ENCODE measurements around the gene CKAP2L. TPM values are rescaled to one million over a fixed set of nuclear protein-coding genes. Genes with fewer than 3 reads are reported as not detected.

The CKAP2L gene
- total RNA-seq, 4 donors from 2014 or later, result 1.7 to 9.1 (median 3.2) TPM

GRCh38 chr2:112714331-112714730, 50.1 kb downstream of the CKAP2L start:
- Histone ChIP-seq H3K4me3 (no peak overlapping the region), H3K27me3 (peaks cover 13% of the 10 kb centered on the region), H3K9me3 (no peaks in the 10 kb centered on the region), H3K4me1 (no peaks in the 10 kb centered on the region), H3K36me3 (no peaks in the 10 kb centered on the region), H3K27ac (no peak overlapping the region)
- no peak for DNase-seq (ENCODE audit: low spot score in 2 of 2)
- 77% methylated on average over 4 of the region's 4 CpGs for WGBS
- TF ChIP-seq POLR2AphosphoS5 (IDR thresholded peaks at IDR 0.05) (no peak), CTCF (IDR thresholded peaks at IDR 0.05) (no peak), POLR2A (IDR thresholded peaks at IDR 0.05) (no peak), EP300 (IDR thresholded peaks at IDR 0.05) (no peak)

- DNase-seq (ENCODE audit: low spot score in 2 of 2), result no peak
- no peak overlapping the region for H3K27ac ChIP-seq
- no peak for TF ChIP-seq CTCF (IDR thresholded peaks at IDR 0.05)
- no peak for TF ChIP-seq POLR2AphosphoS5 (IDR thresholded peaks at IDR 0.05)
- no peak for TF ChIP-seq EP300 (IDR thresholded peaks at IDR 0.05)
- TF ChIP-seq POLR2A (IDR thresholded peaks at IDR 0.05), result no peak
- H3K36me3 ChIP-seq, result no peaks in the 10 kb centered on the region
- no peaks in the 10 kb centered on the region for H3K4me1 ChIP-seq
- WGBS, result 95% methylated on average over 7 of the region's 7 CpGs
- no peak overlapping the region for H3K4me3 ChIP-seq
- no peaks in the 10 kb centered on the region for H3K9me3 ChIP-seq
- H3K27me3 ChIP-seq, result peaks cover 13% of the 10 kb centered on the region
Measured at GRCh38 chr2:112713926-112714325, 50.5 kb downstream of the CKAP2L start.

- no peak for DNase-seq (ENCODE audit: low spot score in 2 of 2)
- TF ChIP-seq POLR2AphosphoS5 (IDR thresholded peaks at IDR 0.05) (no peak), EP300 (IDR thresholded peaks at IDR 0.05) (no peak), POLR2A (IDR thresholded peaks at IDR 0.05) (no peak), CTCF (IDR thresholded peaks at IDR 0.05) (no peak)
- no peaks in the 10 kb centered on the region for H3K4me1 ChIP-seq
- no peak overlapping the region for H3K27ac ChIP-seq
- H3K27me3 ChIP-seq, result peaks cover 13% of the 10 kb centered on the region
- H3K9me3 ChIP-seq, result no peaks in the 10 kb centered on the region
- H3K36me3 ChIP-seq, result no peaks in the 10 kb centered on the region
- 86% methylated on average over 6 of the region's 7 CpGs for WGBS
- no peak overlapping the region for H3K4me3 ChIP-seq
Measured at GRCh38 chr2:112713585-112713925, 50.9 kb downstream of the CKAP2L start.

GRCh38 chr2:112712903-112713584, 51.4 kb downstream of the CKAP2L start:
- no peaks in the 10 kb centered on the region for H3K4me1 ChIP-seq
- no peaks in the 10 kb centered on the region for H3K9me3 ChIP-seq
- H3K4me3 ChIP-seq, result no peak overlapping the region
- H3K27ac ChIP-seq, result no peak overlapping the region
- H3K27me3 ChIP-seq, result peaks cover 13% of the 10 kb centered on the region
- no peak for DNase-seq (ENCODE audit: low spot score in 2 of 2)
- 72% methylated on average over 17 of the region's 17 CpGs for WGBS
- no peak for TF ChIP-seq CTCF (IDR thresholded peaks at IDR 0.05)
- TF ChIP-seq EP300 (IDR thresholded peaks at IDR 0.05), result no peak
- no peak for TF ChIP-seq POLR2AphosphoS5 (IDR thresholded peaks at IDR 0.05)
- no peak for TF ChIP-seq POLR2A (IDR thresholded peaks at IDR 0.05)
- H3K36me3 ChIP-seq, result no peaks in the 10 kb centered on the region

GRCh38 chr2:112712465-112712864, 51.9 kb downstream of the CKAP2L start:
- Histone ChIP-seq H3K27me3 (peaks cover 13% of the 10 kb centered on the region), H3K4me3 (no peak overlapping the region), H3K4me1 (no peaks in the 10 kb centered on the region), H3K36me3 (no peaks in the 10 kb centered on the region), H3K27ac (no peak overlapping the region), H3K9me3 (no peaks in the 10 kb centered on the region)
- TF ChIP-seq EP300 (IDR thresholded peaks at IDR 0.05) (no peak), POLR2AphosphoS5 (IDR thresholded peaks at IDR 0.05) (no peak), CTCF (IDR thresholded peaks at IDR 0.05) (no peak), POLR2A (IDR thresholded peaks at IDR 0.05) (no peak)
- no peak for DNase-seq (ENCODE audit: low spot score in 2 of 2)
- 78% methylated on average over 3 of the region's 3 CpGs for WGBS

All from suprapubic skin (tissue), 4 donors.